ENCODE measurements around the gene INTS1.

The INTS1 gene

DNA sequence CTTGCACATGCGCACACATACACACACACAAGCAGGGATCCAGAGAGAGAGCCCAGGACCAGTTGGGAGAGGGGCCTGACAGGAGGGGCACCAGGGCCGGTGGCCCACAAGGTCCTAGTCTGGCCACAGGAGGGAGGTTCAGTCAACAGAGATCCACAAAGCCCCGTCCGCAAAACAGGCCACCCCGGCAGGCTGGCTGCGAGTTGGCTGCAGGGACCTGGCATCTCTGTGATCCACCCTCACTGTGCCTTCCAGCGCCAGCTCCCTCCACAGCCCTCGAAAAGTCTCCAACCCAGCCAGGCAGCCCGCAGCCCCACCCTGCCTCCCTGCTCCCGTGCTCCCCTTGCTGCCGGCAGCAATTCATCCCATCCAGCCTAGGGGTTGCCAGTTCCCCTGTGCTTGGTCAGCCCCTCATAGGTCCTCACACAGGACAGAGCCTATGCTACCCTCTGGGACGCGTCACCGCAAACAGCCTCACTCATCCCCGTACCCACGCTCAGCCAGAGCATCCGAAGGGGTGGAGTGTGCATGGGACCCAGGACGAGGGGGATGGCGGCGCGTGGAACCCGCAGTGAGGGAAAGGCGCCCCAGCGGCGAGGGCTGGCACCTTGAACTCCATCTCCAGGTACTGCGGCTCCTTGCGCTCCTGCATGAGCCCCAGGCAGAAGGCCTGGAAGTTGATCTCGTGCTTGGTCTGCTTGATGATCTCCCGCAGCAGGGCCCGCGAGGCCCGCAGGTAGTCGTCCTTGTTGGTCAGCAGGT lies 7.5 kb downstream of the INTS1 start:
- no peak for TF ChIP-seq ZBTB7A (IDR thresholded peaks at IDR 0.05; ENCODE audit: low read depth)
- TF ChIP-seq EGR1 (IDR thresholded peaks at IDR 0.05): no peak
- no peak for TF ChIP-seq TAF1 (IDR thresholded peaks at IDR 0.05; ENCODE audit: low read depth)
- TF ChIP-seq EP300 (IDR thresholded peaks at IDR 0.05; ENCODE audit: borderline replicate concordance): no peak
- TF ChIP-seq TCF12 (IDR thresholded peaks at IDR 0.05; ENCODE audit: low read depth): no peak
- TF ChIP-seq YY1 (IDR thresholded peaks at IDR 0.05; ENCODE audit: low read depth): no peak
- no peak for TF ChIP-seq NFIC (IDR thresholded peaks at IDR 0.05)
- TF ChIP-seq TEAD4 (IDR thresholded peaks at IDR 0.05): no peak
- TF ChIP-seq, protein P1, sequence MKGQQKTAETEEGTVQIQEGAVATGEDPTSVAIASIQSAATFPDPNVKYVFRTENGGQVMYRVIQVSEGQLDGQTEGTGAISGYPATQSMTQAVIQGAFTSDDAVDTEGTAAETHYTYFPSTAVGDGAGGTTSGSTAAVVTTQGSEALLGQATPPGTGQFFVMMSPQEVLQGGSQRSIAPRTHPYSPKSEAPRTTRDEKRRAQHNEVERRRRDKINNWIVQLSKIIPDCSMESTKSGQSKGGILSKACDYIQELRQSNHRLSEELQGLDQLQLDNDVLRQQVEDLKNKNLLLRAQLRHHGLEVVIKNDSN (IDR thresholded peaks at IDR 0.05): no peak
- TF ChIP-seq RAD21 (IDR thresholded peaks at IDR 0.05; ENCODE audit: low read depth): no peak

GRCh38 chr7:1495564-1496242 lies 8.5 kb downstream of the INTS1 start:
- TF ChIP-seq EP300 (IDR thresholded peaks at IDR 0.05; ENCODE audit: borderline replicate concordance): no peak
- no peak for TF ChIP-seq CEBPB (IDR thresholded peaks at IDR 0.05)
- no peak for TF ChIP-seq EGR1 (IDR thresholded peaks at IDR 0.05)
- TF ChIP-seq TCF12 (IDR thresholded peaks at IDR 0.05; ENCODE audit: low read depth): no peak
- TF ChIP-seq MAX (IDR thresholded peaks at IDR 0.05): no peak
- no peak for TF ChIP-seq REST (IDR thresholded peaks at IDR 0.05; ENCODE audit: low read depth)
- TF ChIP-seq FOXM1 (IDR thresholded peaks at IDR 0.05; ENCODE audit: borderline replicate concordance, low read depth): no peak
- TF ChIP-seq NFIC (IDR thresholded peaks at IDR 0.05): no peak
- TF ChIP-seq RAD21 (IDR thresholded peaks at IDR 0.05; ENCODE audit: low read depth): no peak
- TF ChIP-seq ZBTB7A (IDR thresholded peaks at IDR 0.05; ENCODE audit: low read depth): no peak
- TF ChIP-seq CREB1 (IDR thresholded peaks at IDR 0.05; ENCODE audit: low read depth): no peak
- TF ChIP-seq, protein P1 (IDR thresholded peaks at IDR 0.05): no peak
- TF ChIP-seq YY1 (IDR thresholded peaks at IDR 0.05; ENCODE audit: low read depth): no peak
- no peak for TF ChIP-seq TAF1 (IDR thresholded peaks at IDR 0.05; ENCODE audit: low read depth)
- no peak for TF ChIP-seq TEAD4 (IDR thresholded peaks at IDR 0.05)

- TF ChIP-seq YY1 (IDR thresholded peaks at IDR 0.05; ENCODE audit: low read depth) (no peak), MAX (IDR thresholded peaks at IDR 0.05) (no peak), REST (IDR thresholded peaks at IDR 0.05; ENCODE audit: low read depth) (no peak), ZBTB7A (IDR thresholded peaks at IDR 0.05; ENCODE audit: low read depth) (no peak), TEAD4 (IDR thresholded peaks at IDR 0.05) (no peak), EGR1 (IDR thresholded peaks at IDR 0.05) (no peak), FOXM1 (IDR thresholded peaks at IDR 0.05; ENCODE audit: borderline replicate concordance, low read depth) (no peak), TAF1 (IDR thresholded peaks at IDR 0.05; ENCODE audit: low read depth) (no peak), EP300 (IDR thresholded peaks at IDR 0.05; ENCODE audit: borderline replicate concordance) (no peak), TCF12 (IDR thresholded peaks at IDR 0.05; ENCODE audit: low read depth) (no peak), RAD21 (IDR thresholded peaks at IDR 0.05; ENCODE audit: low read depth) (no peak), NFIC (IDR thresholded peaks at IDR 0.05) (no peak), CEBPB (IDR thresholded peaks at IDR 0.05) (no peak), CREB1 (IDR thresholded peaks at IDR 0.05; ENCODE audit: low read depth) (no peak)
- TF ChIP-seq, protein P1 (IDR thresholded peaks at IDR 0.05): no peak
Observed at GRCh38 chr7:1494866-1495563, 9.2 kb downstream of the INTS1 start.

GRCh38 chr7:1494447-1494846 lies 9.7 kb downstream of the INTS1 start:
- TF ChIP-seq EP300 (IDR thresholded peaks at IDR 0.05; ENCODE audit: borderline replicate concordance) (no peak), TEAD4 (IDR thresholded peaks at IDR 0.05) (no peak), CREB1 (IDR thresholded peaks at IDR 0.05; ENCODE audit: low read depth) (no peak), TAF1 (IDR thresholded peaks at IDR 0.05; ENCODE audit: low read depth) (no peak), NFIC (IDR thresholded peaks at IDR 0.05) (no peak), REST (IDR thresholded peaks at IDR 0.05; ENCODE audit: low read depth) (no peak), FOXM1 (IDR thresholded peaks at IDR 0.05; ENCODE audit: borderline replicate concordance, low read depth) (no peak), CEBPB (IDR thresholded peaks at IDR 0.05) (no peak), YY1 (IDR thresholded peaks at IDR 0.05; ENCODE audit: low read depth) (no peak), TCF12 (IDR thresholded peaks at IDR 0.05; ENCODE audit: low read depth) (no peak), EGR1 (IDR thresholded peaks at IDR 0.05) (no peak), RAD21 (IDR thresholded peaks at IDR 0.05; ENCODE audit: low read depth) (no peak), MAX (IDR thresholded peaks at IDR 0.05) (no peak), ZBTB7A (IDR thresholded peaks at IDR 0.05; ENCODE audit: low read depth) (no peak)
- TF ChIP-seq, protein P1 (IDR thresholded peaks at IDR 0.05): no peak
